ENCODE data around the gene CSF2RB.

The CSF2RB gene

GRCh38 chr22:36913427-36914389 lies at the start of gene CSF2RB:
Gene CSF2RB, plus strand, starts transcription at chr22:36913628. Its CDS starts 8,580 bp downstream, at chr22:36922208.
- DNase-seq = no peak

- no peak for DNase-seq
Observed at GRCh38 chr22:36863979-36864378, 49.4 kb upstream of the CSF2RB start.

- DNase-seq = no peak
Observed at GRCh38 chr22:36864454-36865215, 48.8 kb upstream of the CSF2RB start.

GRCh38 chr22:36865346-36865745 lies 48.1 kb upstream of the CSF2RB start:
- no peak for DNase-seq

GRCh38 chr22:36867695-36868094 lies 45.7 kb upstream of the CSF2RB start:
- DNase-seq = no peak

GRCh38 chr22:36868546-36869181 lies 44.8 kb upstream of the CSF2RB start:
- DNase-seq = no peak

- DNase-seq = no peak
Observed at GRCh38 chr22:36870250-36870649, 43.2 kb upstream of the CSF2RB start.

GRCh38 chr22:36871669-36872081 lies 41.8 kb upstream of the CSF2RB start:
- peak; percentile 9 for DNase-seq

GRCh38 chr22:36872084-36872483 lies 41.3 kb upstream of the CSF2RB start:
- DNase-seq = no peak

- no peak for DNase-seq
Observed at GRCh38 chr22:36872866-36873498, 40.4 kb upstream of the CSF2RB start.

- DNase-seq = peak; percentile 37
Observed at GRCh38 chr22:36873614-36874308, 39.7 kb upstream of the CSF2RB start.

- DNase-seq = no peak
Observed at GRCh38 chr22:36874309-36874696, 39.1 kb upstream of the CSF2RB start.

- DNase-seq = no peak
Observed at GRCh38 chr22:36874736-36875135, 38.7 kb upstream of the CSF2RB start.

GRCh38 chr22:36875741-36876140 lies 37.7 kb upstream of the CSF2RB start:
- no peak for DNase-seq

GRCh38 chr22:36879775-36880174 lies 33.7 kb upstream of the CSF2RB start:
- no peak for DNase-seq

GRCh38 chr22:36881504-36882245 lies 31.8 kb upstream of the CSF2RB start:
- no peak for DNase-seq

- no peak for DNase-seq
Observed at GRCh38 chr22:36884349-36885158, 28.9 kb upstream of the CSF2RB start.

GRCh38 chr22:36885474-36885873 lies 28.0 kb upstream of the CSF2RB start:
- no peak for DNase-seq

GRCh38 chr22:36886016-36886415 lies 27.4 kb upstream of the CSF2RB start:
- DNase-seq = no peak

GRCh38 chr22:36887162-36887561 lies 26.3 kb upstream of the CSF2RB start:
- no peak for DNase-seq

GRCh38 chr22:36891646-36892045 lies 21.8 kb upstream of the CSF2RB start:
- DNase-seq = no peak

Measured in kidney glomerular epithelial cell (primary cell).